HG03139 (cell line): ENCODE data around the gene NSMF.
A peak's percentile ranks its signal among the peaks of the same experiment; 100 is the strongest.

Experiments used
- ATAC-seq: cut with Tn5 transposase; IDR thresholded peaks from one replicate; pipeline ENCODE4 v1.9.1; 2021; ENCODE audit not compliant: unreplicated experiment

NSMF gene

GRCh38 chr9:137459152-137459600 lies at the start of gene NSMF:
NSMF (minus strand) TSS chr9:137459334; CDS start chr9:137459102, 232 bp downstream.
- peak; percentile 47 for ATAC-seq

- ATAC-seq: no peak
Observed at GRCh38 chr9:137506702-137507171, 47.6 kb upstream of the NSMF start.

GRCh38 chr9:137506274-137506673 lies 47.1 kb upstream of the NSMF start:
- ATAC-seq: no peak

GRCh38 chr9:137505421-137506140 lies 46.4 kb upstream of the NSMF start:
- ATAC-seq: no peak

GRCh38 chr9:137504432-137504777 lies 45.3 kb upstream of the NSMF start:
- no peak for ATAC-seq

- ATAC-seq: no peak
Observed at GRCh38 chr9:137502008-137502911, 43.1 kb upstream of the NSMF start.

- no peak for ATAC-seq
Observed at GRCh38 chr9:137501457-137501856, 42.3 kb upstream of the NSMF start.

- no peak for ATAC-seq
Observed at GRCh38 chr9:137500666-137501397, 41.7 kb upstream of the NSMF start.

- ATAC-seq: no peak
Observed at GRCh38 chr9:137499858-137500661, 40.9 kb upstream of the NSMF start.

GRCh38 chr9:137499416-137499815 lies 40.3 kb upstream of the NSMF start:
- ATAC-seq: no peak

- ATAC-seq: no peak
Observed at GRCh38 chr9:137498720-137499150, 39.6 kb upstream of the NSMF start.

- ATAC-seq: no peak
Observed at GRCh38 chr9:137497921-137498719, 39.0 kb upstream of the NSMF start.

- ATAC-seq: no peak
Observed at GRCh38 chr9:137496601-137497375, 37.7 kb upstream of the NSMF start.

GRCh38 chr9:137494550-137495351 lies 35.6 kb upstream of the NSMF start:
- ATAC-seq: no peak

- no peak for ATAC-seq
Observed at GRCh38 chr9:137494104-137494544, 35.0 kb upstream of the NSMF start.

GRCh38 chr9:137493364-137494103 lies 34.4 kb upstream of the NSMF start:
- ATAC-seq: no peak
